Neural cell (in vitro differentiated cells): ENCODE results near the gene CD3E. TPM values are rescaled to one million over a fixed set of nuclear protein-coding genes. Genes with fewer than 3 reads are reported as not detected.

Source experiments
- H2AFZ ChIP-seq: fragments of 200-600, 300-800 bp; sonication (generic), shearing (Covaris generic); 2 replicates; pipeline ENCODE4 v1.6.0; 2014; ENCODE audit warnings: low read depth, mild to moderate bottlenecking, antibody characterized with exemption, low read length, moderate library complexity
- H3F3A ChIP-seq: fragments of 200-600 bp; shearing (Covaris generic); 2 replicates; pipeline ENCODE4 v1.6.1; 2016; ENCODE audit warnings: mild to moderate bottlenecking, moderate library complexity, mixed read lengths, antibody characterized with exemption, low read length; ENCODE audit not compliant: insufficient read depth, poor library complexity, severe bottlenecking
- H3K27ac ChIP-seq: fragments of 200-600, 300-800 bp; sonication (generic), shearing (Covaris generic); 2 replicates; pipeline ENCODE4 v1.5.1; 2014; ENCODE audit warnings: mild to moderate bottlenecking, low read length, moderate library complexity
- H3K27me3 ChIP-seq: fragments of 300-800, 200-600 bp; sonication (generic), shearing (Covaris generic); 2 replicates; pipeline ENCODE4 v1.6.0; 2014; ENCODE audit warnings: mild to moderate bottlenecking, low read depth, low read length, moderate library complexity; ENCODE audit not compliant: insufficient read depth
- H3K36me3 ChIP-seq: fragments of 300-800, 200-600 bp; sonication (generic), shearing (Covaris generic); 2 replicates; pipeline ENCODE4 v1.5.1; 2014; ENCODE audit warnings: mild to moderate bottlenecking, antibody characterized with exemption, low read length, moderate library complexity; ENCODE audit not compliant: insufficient read depth
- H3K4me2 ChIP-seq: fragments of 300-800, 200-600 bp; sonication (generic), shearing (Covaris generic); 2 replicates; pipeline ENCODE4 v1.6.0; 2014; ENCODE audit warnings: mild to moderate bottlenecking, low read length
- H3K4me3 ChIP-seq: fragments of 300-800, 200-600 bp; sonication (generic), shearing (Covaris generic); 2 replicates; pipeline ENCODE4 v1.5.1; 2014; ENCODE audit warnings: mild to moderate bottlenecking, low read length, moderate library complexity
- H3K79me2 ChIP-seq: fragments of 200-600 bp; shearing (Covaris generic); replicated peaks from 2 replicates; pipeline ENCODE4 v1.6.0; 2014; ENCODE audit warnings: mild to moderate bottlenecking, low read length, moderate library complexity; ENCODE audit not compliant: insufficient read depth
- H3K9ac ChIP-seq: fragments of 300-800, 200-600 bp; sonication (generic), shearing (Covaris generic); 2 replicates; pipeline ENCODE4 v1.6.1; 2016; ENCODE audit warnings: mild to moderate bottlenecking, low read length, mixed read lengths
- H3K9me2 ChIP-seq: fragments of 200-600 bp; shearing (Covaris generic); 2 replicates; pipeline ENCODE4 v1.6.1; 2016; ENCODE audit warnings: mild to moderate bottlenecking, low read length, mixed read lengths; ENCODE audit not compliant: insufficient read depth
- H3K9me3 ChIP-seq: fragments of 200-600, 300-800 bp; sonication (generic), shearing (Covaris generic); 2 replicates; pipeline ENCODE4 v1.6.1; 2016; ENCODE audit warnings: mild to moderate bottlenecking, mixed run types, low read length, moderate library complexity, mixed read lengths
- H4K20me1 ChIP-seq: fragments of 200-600 bp; shearing (Covaris generic); 2 replicates; pipeline ENCODE4 v1.6.1; 2016; ENCODE audit warnings: mild to moderate bottlenecking, mixed run types; ENCODE audit not compliant: insufficient read depth
- CTCF ChIP-seq: fragments of 450-650 bp; IDR thresholded peaks from 2 replicates; pipeline ENCODE4 v1.5.1; 2014; ENCODE audit warnings: antibody characterized with exemption, mild to moderate bottlenecking, moderate library complexity; ENCODE audit not compliant: poor library complexity, severe bottlenecking
- EP300 ChIP-seq: fragments of 450-650 bp; conservative IDR thresholded peaks from 2 replicates; pipeline ENCODE4 v1.6.1; 2014; ENCODE audit warnings: antibody characterized with exemption, mild to moderate bottlenecking, moderate library complexity; ENCODE audit not compliant: poor library complexity, severe bottlenecking
- EZH2 ChIP-seq: fragments of 200-600, 300-800 bp; shearing (Covaris generic), sonication (generic); IDR thresholded peaks from 2 replicates; pipeline ENCODE4 v1.6.1; 2014; ENCODE audit warnings: antibody characterized with exemption, low read length, borderline replicate concordance, mild to moderate bottlenecking; ENCODE audit not compliant: insufficient read depth, poor library complexity, severe bottlenecking
- MXI1 ChIP-seq: fragments of 450-650 bp; conservative IDR thresholded peaks from 2 replicates; pipeline ENCODE4 v1.6.1; 2014; ENCODE audit warnings: antibody characterized with exemption, mild to moderate bottlenecking; ENCODE audit not compliant: poor library complexity, severe bottlenecking
- POLR2AphosphoS5 ChIP-seq: IDR thresholded peaks from 2 replicates; pipeline ENCODE4 v1.6.1; 2012
- RAD21 ChIP-seq: fragments of 450-650 bp; conservative IDR thresholded peaks from 2 replicates; pipeline ENCODE4 v1.6.1; 2014; ENCODE audit warnings: antibody characterized with exemption, mild to moderate bottlenecking, moderate library complexity
- REST ChIP-seq: IDR thresholded peaks from 2 replicates; pipeline ENCODE4 v1.6.1; 2012; ENCODE audit warnings: borderline replicate concordance
- SMC3 ChIP-seq: fragments of 450-650 bp; conservative IDR thresholded peaks from 2 replicates; pipeline ENCODE4 v1.6.1; 2014; ENCODE audit warnings: antibody characterized with exemption, mild to moderate bottlenecking, moderate library complexity; ENCODE audit not compliant: poor library complexity
- TAF1 ChIP-seq: IDR thresholded peaks from 2 replicates; pipeline ENCODE4 v1.6.1; 2012; ENCODE audit warnings: low read depth
- polyA plus RNA-seq: library from polyadenylated mRNA; depleted of rRNA; stranded (reverse); fragments of >200 nt; gene quantifications from 2 replicates; pipeline ENCODE4 v1.2.3, GENCODE V29; 2014

CD3E gene
- polyA plus RNA-seq, 1 donor from 2014 or later = not detected

DNA sequence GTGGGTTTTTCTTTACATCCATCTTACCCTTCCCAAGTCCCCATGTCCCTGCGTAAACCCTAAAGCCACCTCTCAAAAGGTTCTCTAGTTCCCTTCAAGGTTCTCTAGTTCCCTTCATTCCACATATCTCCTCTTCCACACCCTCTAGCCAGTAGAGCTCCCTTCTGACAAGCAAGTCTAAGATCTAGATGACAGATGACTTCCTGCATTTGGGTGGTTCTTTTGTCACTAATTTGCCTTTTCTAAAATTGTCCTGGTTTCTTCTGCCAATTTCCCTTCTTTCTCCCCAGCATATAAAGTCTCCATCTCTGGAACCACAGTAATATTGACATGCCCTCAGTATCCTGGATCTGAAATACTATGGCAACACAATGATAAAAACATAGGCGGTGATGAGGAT lies 7.8 kb downstream of the CD3E start:
- no peak overlapping the region for H3K27ac ChIP-seq
- H3K9me3 ChIP-seq = no peaks in the 10 kb centered on the region
- no peak overlapping the region for H3K4me3 ChIP-seq
- no peaks in the 10 kb centered on the region for H3K79me2 ChIP-seq
- no peaks in the 10 kb centered on the region for H3K27me3 ChIP-seq
- H3K9me2 ChIP-seq = no peaks in the 10 kb centered on the region
- H3K4me2 ChIP-seq = no peak overlapping the region
- no peaks in the 10 kb centered on the region for H3F3A ChIP-seq
- no peak overlapping the region for H3K9ac ChIP-seq
- no peak overlapping the region for H2AFZ ChIP-seq
- no peaks in the 10 kb centered on the region for H4K20me1 ChIP-seq
- no peak for TF ChIP-seq MXI1
- no peak for TF ChIP-seq REST
- no peak for TF ChIP-seq TAF1
- no peak for TF ChIP-seq RAD21
- TF ChIP-seq EZH2 = no peak
- TF ChIP-seq SMC3 = no peak
- TF ChIP-seq POLR2AphosphoS5 = no peak
- no peak for TF ChIP-seq EP300
- no peak for TF ChIP-seq CTCF
- H3K36me3 ChIP-seq = no peaks in the 10 kb centered on the region

- Histone ChIP-seq H3K4me2 (no peak overlapping the region), H3K36me3 (no peaks in the 10 kb centered on the region), H3K9ac (no peak overlapping the region), H3K79me2 (no peaks in the 10 kb centered on the region), H3K9me3 (no peaks in the 10 kb centered on the region), H3F3A (no peaks in the 10 kb centered on the region), H3K27ac (no peak overlapping the region), H3K9me2 (no peaks in the 10 kb centered on the region), H3K27me3 (no peaks in the 10 kb centered on the region), H2AFZ (no peak overlapping the region), H4K20me1 (no peaks in the 10 kb centered on the region), H3K4me3 (no peak overlapping the region)
- TF ChIP-seq CTCF (no peak), EP300 (no peak), MXI1 (no peak), RAD21 (no peak), EZH2 (no peak), SMC3 (no peak), TAF1 (no peak), POLR2AphosphoS5 (no peak), REST (no peak)
Observed at GRCh38 chr11:118313242-118313641, 8.7 kb downstream of the CD3E start.
